Measurements from ENCODE around the gene AQR. TPM values are rescaled to one million over a fixed set of nuclear protein-coding genes. Genes with fewer than 3 reads are reported as not detected.

Gene AQR
- total and polyA plus RNA-seq, 2 of the 8 experiments (the other 6 are each of a cell fraction or from before 2014, with no cell fraction given) = 34.5 to 57.6 TPM

DNA sequence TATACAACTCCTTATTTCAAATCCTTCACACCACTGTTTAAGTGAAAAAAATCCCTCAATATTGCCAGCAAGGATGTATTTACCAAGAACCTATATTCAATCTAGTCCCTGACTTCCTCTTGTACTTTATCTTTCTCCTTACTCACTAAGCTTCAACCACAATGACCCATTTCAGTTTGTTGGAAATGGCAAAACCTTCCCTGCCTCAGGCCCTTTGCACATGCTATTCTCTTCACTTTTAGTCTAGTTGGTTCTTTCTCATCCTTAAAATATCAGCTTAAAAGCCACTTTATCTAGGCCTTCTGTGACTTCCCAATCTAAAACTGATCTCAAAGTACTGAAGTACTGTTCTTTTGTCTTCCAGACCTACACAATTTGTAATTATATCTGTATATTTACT, 92.9 kb downstream of the AQR start:
- Histone ChIP-seq H3K4me2 (ENCODE audit: insufficient read depth in 1 of 2, low read depth in 2 of 2, low read length in 2 of 2) (no peak overlapping the region), H4K8ac (ENCODE audit: extremely low read depth, insufficient read depth, low read length) (no peak overlapping the region), H4K5ac (ENCODE audit: insufficient read length, low read depth, low read length) (no peak overlapping the region), H3K4me3 (ENCODE audit: extremely low read depth in 1 of 4, insufficient read depth in 2 of 4, low read depth in 3 of 4, low read length in 4 of 4) (no peak overlapping the region), H2BK20ac (ENCODE audit: low read length) (no peak overlapping the region), H3K9me3 (ENCODE audit: insufficient read depth in 2 of 2, low read depth in 1 of 2, low read length in 1 of 2) (no peaks in the 10 kb centered on the region), H2BK5ac (ENCODE audit: low read depth, low read length) (no peak overlapping the region), H3K56ac (replicated peaks; ENCODE audit: insufficient read length, low read depth, low read length) (no peak overlapping the region), H3K27ac (ENCODE audit: low read depth, low read length) (no peak overlapping the region), H4K91ac (replicated peaks; ENCODE audit: insufficient read length, low read length) (no peak overlapping the region), H3K4ac (replicated peaks; ENCODE audit: insufficient read length, low read depth, low read length) (no peak overlapping the region), H3K18ac (ENCODE audit: extremely low read depth, low read length) (no peak overlapping the region), H3K27me3 (replicated peaks in 1 of 4; ENCODE audit: control insufficient read depth in 3 of 4, extremely low read depth in 1 of 4, insufficient read depth in 3 of 4, low read length in 3 of 4) (no peaks in the 10 kb centered on the region), H3K23me2 (ENCODE audit: low read depth, low read length) (no peaks in the 10 kb centered on the region), H3K79me1 (ENCODE audit: low read depth, low read length) (no peaks in the 10 kb centered on the region), H3K23ac (ENCODE audit: insufficient read length) (no peak overlapping the region), H3K36me3 (ENCODE audit: control insufficient read depth in 2 of 4, insufficient read depth in 4 of 4, low read length in 3 of 4) (peaks cover 0 to 28% (median 13%) of the 10 kb centered on the region in 4 experiments; a peak in 6 of 8 replicates), H2BK12ac (ENCODE audit: low read depth, low read length) (no peak overlapping the region), H3K4me1 (replicated peaks in 1 of 4; ENCODE audit: control insufficient read depth in 3 of 4, insufficient read depth in 4 of 4, low read length in 3 of 4) (no peaks in the 10 kb centered on the region; a peak in 1 of 7 replicates), H3K79me2 (ENCODE audit: control insufficient read depth in 1 of 2, insufficient read depth in 2 of 2, low read length in 2 of 2) (no peaks in the 10 kb centered on the region), H2BK120ac (replicated peaks; ENCODE audit: low read depth, low read length) (no peak overlapping the region), H3K9ac (replicated peaks in 1 of 4; ENCODE audit: extremely low read depth in 1 of 4, low read depth in 3 of 4, low read length in 3 of 4) (no peak overlapping the region), H4K20me1 (replicated peaks in 1 of 2; ENCODE audit: control insufficient read depth in 1 of 2, insufficient read depth in 2 of 2, low read length in 2 of 2) (no peaks in the 10 kb centered on the region), H2AK5ac (ENCODE audit: low read depth, low read length) (no peak overlapping the region), H2BK15ac (ENCODE audit: low read length) (no peak overlapping the region), H3K14ac (ENCODE audit: insufficient read length) (no peak overlapping the region), H2AFZ (ENCODE audit: low read length) (no peak overlapping the region)
- DNase-seq (ENCODE audit: low read depth in 1 of 2, low spot score in 2 of 2) (no peak), FAIRE-seq (no peak)
- ChIA-PET CTCF (ENCODE audit: partially characterized antibody) (interaction anchor here (1.1 kb wide), 1 partner anchor 8 kb away, joined by 3 read pairs; no protein-coding TSS in a partner anchor), POLR2A (ENCODE audit: partially characterized antibody) (no interaction called here)
- TF ChIP-seq SUZ12 (IDR thresholded peaks at IDR 0.05; ENCODE audit: low read length) = no peak
- TF ChIP-seq CBX8 (IDR thresholded peaks at IDR 0.05; ENCODE audit: borderline replicate concordance, low read depth, low read length) = no peak
- TF ChIP-seq KDM1A (IDR thresholded peaks at IDR 0.05; ENCODE audit: borderline replicate concordance, low read length) = peak; percentile 39; the same call in 1 of the 2 replicates
